Esophagus muscularis mucosa (tissue), 4 donors: ENCODE data around the gene TBC1D24. TPM values are rescaled to one million over a fixed set of nuclear protein-coding genes. Genes with fewer than 3 reads are reported as not detected.
A peak's percentile ranks its signal among the peaks of the same experiment; 100 is the strongest.

Source experiments
- DNase-seq: peaks from one replicate; pipeline ENCODE4 v3.0.0-alpha.2; 2017; ENCODE audit errors: extremely low spot score
- H3K27ac ChIP-seq, 4 donors: fragments of 200-600 bp; sonication (generic); replicated peaks in 1 of 4; 1 replicate in 3 of 4; 2 replicates in 1 of 4; pipeline ENCODE4 v1.5.1; 2016 to 2019; ENCODE audit warnings: mild to moderate bottlenecking in 1 of 4
- H3K27me3 ChIP-seq, 4 donors: fragments of 200-600 bp; sonication (generic); one replicate each; pipeline versions ENCODE4 v1.5.1 to v1.6.0; 2016 to 2019
- H3K36me3 ChIP-seq, 4 donors: fragments of 200-600 bp; sonication (generic); one replicate each; pipeline ENCODE4 v1.5.1; 2016 to 2019
- H3K4me1 ChIP-seq, 4 donors: fragments of 200-600 bp; sonication (generic); one replicate each; pipeline ENCODE4 v1.5.1; 2016 to 2019
- H3K4me3 ChIP-seq, 4 donors: fragments of 200-600 bp; sonication (generic); 1 replicate in 2 of 4; 2 replicates in 2 of 4; pipeline ENCODE4 v1.5.1; 2016 to 2019; ENCODE audit warnings: mild to moderate bottlenecking in 4 of 4, moderate library complexity in 1 of 4
- H3K9me3 ChIP-seq, 4 donors: fragments of 200-600 bp; sonication (generic); 1 replicate in 3 of 4; 2 replicates in 1 of 4; pipeline ENCODE4 v1.5.1; 2016 to 2019
- EP300 ChIP-seq: sonication (generic); formaldehyde crosslinking; IDR thresholded peaks from one replicate; pipeline ENCODE4 v1.6.1; 2017; ENCODE audit warnings: antibody characterized with exemption
- POLR2A ChIP-seq: fragments of 450-650 bp; IDR thresholded peaks from one replicate; pipeline ENCODE4 v1.6.1; 2017; ENCODE audit warnings: antibody characterized with exemption, moderate library complexity, mild to moderate bottlenecking, low read depth
- POLR2AphosphoS5 ChIP-seq, 2 donors: sonication (generic); formaldehyde crosslinking; IDR thresholded peaks; one replicate each; pipeline ENCODE4 v1.6.1; 2017; ENCODE audit warnings: antibody characterized with exemption in 2 of 2
- WGBS: methylation state at CpG from one replicate; pipeline ENCODE4 v1.1.5; 2018; 5-methylcytosine and 5-hydroxymethylcytosine counted together
- intact Hi-C: fragments of 100-400 bp; cut with DNase I; formaldehyde crosslinking; loops from one replicate; pipeline ENCODE4 v1.15.1; 2023
- total RNA-seq, 4 donors: library from RNA; depleted of rRNA; stranded (reverse); fragments of >200 nt; gene quantifications; one replicate each; pipeline versions ENCODE4 v1.1.0 to v1.2.1, GENCODE V29; 2016
- TF ChIP-seq, protein P1 (sequence below), 3 experiments: fragments of 200-600 bp in 2 of 3; fragments of 450-650 bp in 1 of 3; sonication (generic) in 2 of 3; IDR thresholded peaks; one replicate each; pipeline ENCODE4 v1.5.1; 2017 to 2019; ENCODE audit warnings: antibody characterized with exemption in 3 of 3, mild to moderate bottlenecking in 2 of 3, moderate library complexity in 1 of 3

The TBC1D24 gene
- total RNA-seq, 4 donors from 2014 or later: 7.0 to 14.1 (median 11.5) TPM

DNA sequence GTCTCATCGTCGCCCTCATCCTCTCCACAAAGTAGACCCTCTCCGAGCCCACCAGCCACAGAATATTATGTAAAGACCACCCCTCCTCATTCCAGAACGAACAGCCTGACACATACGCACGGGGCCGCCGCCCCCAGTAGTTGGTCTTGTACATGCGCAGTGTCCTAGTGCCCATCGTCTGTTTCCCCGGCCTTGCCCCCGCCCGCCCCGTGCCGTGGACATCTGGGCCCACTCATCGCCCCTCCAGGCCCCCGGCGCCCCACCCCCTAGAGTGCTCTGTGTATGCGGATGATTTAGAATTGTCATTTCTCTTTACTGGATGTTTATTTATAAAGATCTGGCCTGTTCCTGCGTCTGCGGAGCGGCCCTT, 44.8 kb downstream of the TBC1D24 start:
- Histone ChIP-seq H3K36me3 (peaks cover 0 to 37% (median 33%) of the 10 kb centered on the region in 4 donors), H3K27me3 (peaks cover 0 to 2% (median 0%) of the 10 kb centered on the region in 4 donors), H3K9me3 (no peaks in the 10 kb centered on the region), H3K4me3 (peak overlapping the region; percentile 65 to 87 (median 73)), H3K27ac (peak overlapping the region; percentile 92 to 100 (median 98)), H3K4me1 (peaks cover 61 to 68% (median 65%) of the 10 kb centered on the region in 4 donors)
- intact Hi-C loops: no loop called here
- WGBS: 45% methylated on average over 21 of the region's 22 CpGs
- DNase-seq: no peak
- no peak for TF ChIP-seq POLR2AphosphoS5 (IDR thresholded peaks at IDR 0.05)
- TF ChIP-seq EP300: no peak
- TF ChIP-seq, protein P1, sequence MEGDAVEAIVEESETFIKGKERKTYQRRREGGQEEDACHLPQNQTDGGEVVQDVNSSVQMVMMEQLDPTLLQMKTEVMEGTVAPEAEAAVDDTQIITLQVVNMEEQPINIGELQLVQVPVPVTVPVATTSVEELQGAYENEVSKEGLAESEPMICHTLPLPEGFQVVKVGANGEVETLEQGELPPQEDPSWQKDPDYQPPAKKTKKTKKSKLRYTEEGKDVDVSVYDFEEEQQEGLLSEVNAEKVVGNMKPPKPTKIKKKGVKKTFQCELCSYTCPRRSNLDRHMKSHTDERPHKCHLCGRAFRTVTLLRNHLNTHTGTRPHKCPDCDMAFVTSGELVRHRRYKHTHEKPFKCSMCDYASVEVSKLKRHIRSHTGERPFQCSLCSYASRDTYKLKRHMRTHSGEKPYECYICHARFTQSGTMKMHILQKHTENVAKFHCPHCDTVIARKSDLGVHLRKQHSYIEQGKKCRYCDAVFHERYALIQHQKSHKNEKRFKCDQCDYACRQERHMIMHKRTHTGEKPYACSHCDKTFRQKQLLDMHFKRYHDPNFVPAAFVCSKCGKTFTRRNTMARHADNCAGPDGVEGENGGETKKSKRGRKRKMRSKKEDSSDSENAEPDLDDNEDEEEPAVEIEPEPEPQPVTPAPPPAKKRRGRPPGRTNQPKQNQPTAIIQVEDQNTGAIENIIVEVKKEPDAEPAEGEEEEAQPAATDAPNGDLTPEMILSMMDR (IDR thresholded peaks at IDR 0.05): no peak
- no peak for TF ChIP-seq POLR2A

DNA sequence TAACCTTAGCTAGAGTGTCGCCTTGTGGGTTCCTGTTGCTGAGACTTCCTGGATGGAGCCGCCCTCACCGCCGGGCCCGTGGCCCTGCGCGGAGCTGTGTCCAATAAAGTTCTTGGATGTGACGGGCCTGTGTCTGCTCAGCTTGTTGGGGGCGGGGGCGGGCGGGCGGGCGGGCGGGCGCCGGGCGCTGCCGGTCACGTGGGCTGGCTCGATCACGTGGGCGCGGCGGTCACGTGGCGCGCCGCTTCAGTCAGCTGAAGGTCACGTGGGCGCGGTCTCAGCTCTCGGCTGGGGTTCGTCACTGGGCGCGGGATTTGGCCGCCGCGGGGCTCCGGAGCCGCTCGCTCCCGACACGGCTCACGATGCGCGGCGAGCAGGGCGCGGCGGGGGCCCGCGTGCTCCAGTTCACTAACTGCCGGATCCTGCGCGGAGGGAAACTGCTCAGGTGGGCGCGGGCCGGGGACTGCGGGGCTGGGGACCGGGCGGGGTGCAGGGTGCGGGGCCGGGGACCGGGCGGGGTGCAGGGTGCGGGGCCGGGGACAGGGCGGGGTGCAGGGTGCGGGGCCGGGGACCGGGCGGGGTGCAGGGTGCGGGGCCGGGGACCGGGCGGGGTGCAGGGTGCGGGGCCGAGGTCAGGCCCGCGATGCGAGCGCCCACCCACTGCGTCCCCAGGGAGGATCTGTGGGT, 45.3 kb downstream of the TBC1D24 start, which contains the start of gene AMDHD2:
AMDHD2 (plus strand) TSS at position 275 of the 687 bp plus-strand sequence; CDS start at position 363, 88 bp downstream.
- DNase-seq: peak; percentile 98

DNA sequence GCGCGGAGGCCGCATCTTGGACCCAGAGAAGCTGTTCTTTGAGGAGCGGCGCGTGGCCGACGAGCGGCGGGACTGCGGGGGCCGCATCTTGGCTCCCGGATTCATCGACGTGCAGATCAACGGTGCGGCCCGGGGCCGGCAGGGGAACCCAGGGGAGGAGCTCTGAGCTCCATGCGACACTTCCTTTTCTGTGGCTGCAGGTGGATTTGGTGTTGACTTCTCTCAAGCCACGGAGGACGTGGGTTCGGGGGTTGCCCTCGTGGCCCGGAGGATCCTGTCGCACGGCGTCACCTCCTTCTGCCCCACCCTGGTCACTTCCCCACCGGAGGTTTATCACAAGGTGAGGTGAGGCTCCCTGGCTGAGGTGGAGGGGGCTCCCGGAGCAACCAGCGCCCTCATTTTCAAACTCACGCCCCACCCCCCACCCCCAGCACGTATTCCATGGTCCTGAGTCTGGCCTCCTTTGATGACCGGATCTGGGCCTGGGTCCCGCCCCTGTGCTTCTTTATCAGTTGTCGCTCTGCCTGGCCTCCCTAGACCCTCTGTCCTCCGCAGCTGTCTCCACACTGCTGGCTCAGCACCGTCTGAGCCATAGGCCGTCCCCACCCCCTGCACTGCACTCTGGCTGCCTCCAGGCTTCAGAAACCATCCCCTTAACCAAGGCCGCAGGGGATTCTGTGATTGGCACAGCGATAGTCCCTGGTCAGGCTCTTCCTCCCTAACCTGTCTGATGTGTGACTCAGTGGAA, 46.0 kb downstream of the TBC1D24 start:
- H3K36me3 ChIP-seq: peaks cover 0 to 50% (median 45%) of the 10 kb centered on the region in 4 donors
- 25% methylated on average over 29 of the region's 41 CpGs for WGBS
- peak overlapping the region; percentile 65 to 87 (median 73) for H3K4me3 ChIP-seq

More for the DNA sequence above, 45.3 kb downstream of the TBC1D24 start, which contains the start of gene AMDHD2:
- Histone ChIP-seq H3K4me3 (peak within 1 kb of the TSS; percentile 65 to 87 (median 73)), H3K27ac (peak within 1 kb of the TSS; percentile 92 to 100 (median 98)), H3K4me1 (peaks cover 55 to 63% (median 60%) of the 10 kb centered on the region in 4 donors), H3K36me3 (peaks cover 0 to 43% (median 38%) of the 10 kb centered on the region in 4 donors), H3K9me3 (no peaks in the 10 kb centered on the region), H3K27me3 (no peaks in the 10 kb centered on the region)
- 0% methylated on average over 32 of the region's 83 CpGs for WGBS
- intact Hi-C loops: no loop called here
- TF ChIP-seq, protein P1 (IDR thresholded peaks at IDR 0.05): no peak
- TF ChIP-seq POLR2AphosphoS5 (IDR thresholded peaks at IDR 0.05) (peak; percentile 83 to 93), POLR2A (no peak), EP300 (no peak)

DNA sequence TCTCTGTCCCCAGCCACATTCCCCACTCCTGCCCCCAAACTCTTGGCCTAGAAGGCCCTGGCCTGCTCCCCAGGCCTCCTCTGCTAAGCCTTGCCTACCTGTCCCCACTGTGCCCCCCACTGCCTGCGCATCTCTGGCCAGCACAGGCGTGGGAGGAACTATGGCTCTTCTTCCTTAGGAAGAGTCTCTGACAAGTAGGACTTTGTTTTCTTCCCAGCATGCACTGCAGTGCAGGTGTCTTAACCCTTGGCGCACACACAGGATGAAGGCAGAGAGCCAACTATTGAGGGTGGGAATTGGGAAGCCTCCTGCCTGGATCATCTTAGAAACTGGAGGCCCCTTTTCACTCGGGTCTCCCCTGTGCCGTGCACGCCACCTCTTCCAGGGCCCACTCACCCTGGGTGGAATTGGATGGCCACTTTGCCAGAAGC, 48.9 kb downstream of the TBC1D24 start:
- Histone ChIP-seq H3K27me3 (no peaks in the 10 kb centered on the region), H3K4me1 (peaks cover 20 to 28% (median 26%) of the 10 kb centered on the region in 4 donors), H3K4me3 (no peak overlapping the region), H3K36me3 (peaks cover 11 to 79% (median 73%) of the 10 kb centered on the region in 4 donors), H3K9me3 (no peaks in the 10 kb centered on the region), H3K27ac (no peak overlapping the region)
- TF ChIP-seq POLR2A (no peak), EP300 (no peak), POLR2AphosphoS5 (IDR thresholded peaks at IDR 0.05) (no peak)
- TF ChIP-seq, protein P1 (IDR thresholded peaks at IDR 0.05): no peak
- 83% methylated on average over 6 of the region's 6 CpGs for WGBS
- DNase-seq: no peak
- intact Hi-C loops: no loop called here

More for the DNA sequence above, 46.0 kb downstream of the TBC1D24 start:
- Histone ChIP-seq H3K27ac (peak overlapping the region; percentile 92 to 100 (median 98)), H3K9me3 (no peaks in the 10 kb centered on the region), H3K4me1 (peaks cover 48 to 56% (median 54%) of the 10 kb centered on the region in 4 donors), H3K27me3 (no peaks in the 10 kb centered on the region)
- TF ChIP-seq POLR2A (no peak), POLR2AphosphoS5 (IDR thresholded peaks at IDR 0.05) (no peak), EP300 (no peak)
- TF ChIP-seq, protein P1 (IDR thresholded peaks at IDR 0.05): no peak
- intact Hi-C loops: no loop called here
- DNase-seq: no peak
